ENCODE results near the gene CDH23. TPM values are rescaled to one million over a fixed set of nuclear protein-coding genes. Genes with fewer than 3 reads are reported as not detected.

CDH23 gene
- total and polyA plus RNA-seq, 2 experiments from 2014 or later, result 0.30 to 1.5 TPM

- no peak overlapping the region for H3K27ac ChIP-seq
- DNase-seq (ENCODE audit: low spot score), result no peak
- H3K36me3 ChIP-seq (replicated peaks; ENCODE audit: insufficient read depth, low read depth), result no peaks in the 10 kb centered on the region
- H3K4me2 ChIP-seq, result no peak overlapping the region
- 76% methylated on average over 10 of the region's 10 CpGs for WGBS (ENCODE audit: low lambda C conversion rate, missing lambda C conversion rate)
- no peaks in the 10 kb centered on the region for H4K20me1 ChIP-seq (ENCODE audit: insufficient read depth, poor library complexity, severe bottlenecking)
- H3K4me1 ChIP-seq (ENCODE audit: insufficient read depth), result peaks cover 5% of the 10 kb centered on the region
- H3K27me3 ChIP-seq, result no peaks in the 10 kb centered on the region
- TF ChIP-seq, protein P1, sequence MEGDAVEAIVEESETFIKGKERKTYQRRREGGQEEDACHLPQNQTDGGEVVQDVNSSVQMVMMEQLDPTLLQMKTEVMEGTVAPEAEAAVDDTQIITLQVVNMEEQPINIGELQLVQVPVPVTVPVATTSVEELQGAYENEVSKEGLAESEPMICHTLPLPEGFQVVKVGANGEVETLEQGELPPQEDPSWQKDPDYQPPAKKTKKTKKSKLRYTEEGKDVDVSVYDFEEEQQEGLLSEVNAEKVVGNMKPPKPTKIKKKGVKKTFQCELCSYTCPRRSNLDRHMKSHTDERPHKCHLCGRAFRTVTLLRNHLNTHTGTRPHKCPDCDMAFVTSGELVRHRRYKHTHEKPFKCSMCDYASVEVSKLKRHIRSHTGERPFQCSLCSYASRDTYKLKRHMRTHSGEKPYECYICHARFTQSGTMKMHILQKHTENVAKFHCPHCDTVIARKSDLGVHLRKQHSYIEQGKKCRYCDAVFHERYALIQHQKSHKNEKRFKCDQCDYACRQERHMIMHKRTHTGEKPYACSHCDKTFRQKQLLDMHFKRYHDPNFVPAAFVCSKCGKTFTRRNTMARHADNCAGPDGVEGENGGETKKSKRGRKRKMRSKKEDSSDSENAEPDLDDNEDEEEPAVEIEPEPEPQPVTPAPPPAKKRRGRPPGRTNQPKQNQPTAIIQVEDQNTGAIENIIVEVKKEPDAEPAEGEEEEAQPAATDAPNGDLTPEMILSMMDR (IDR thresholded peaks at IDR 0.05; ENCODE audit: poor library complexity), result no peak
- TF ChIP-seq EZH2phosphoT487 (IDR thresholded peaks at IDR 0.05; ENCODE audit: low read depth, severe bottlenecking, unreplicated experiment), result no peak
- no peak for TF ChIP-seq EZH2 (IDR thresholded peaks at IDR 0.05; ENCODE audit: borderline replicate concordance)
- H3K4me3 ChIP-seq, result no peak overlapping the region
- no peaks in the 10 kb centered on the region for H3K9me2 ChIP-seq (replicated peaks; ENCODE audit: insufficient read depth)
- H3K9me3 ChIP-seq (ENCODE audit: low read depth), result no peaks in the 10 kb centered on the region
- H3K79me2 ChIP-seq, result no peaks in the 10 kb centered on the region
- no peak overlapping the region for H2AFZ ChIP-seq
These were observed 135.0 kb downstream of the CDH23 start for GRCh38 chr10:71531485-71532446.

GRCh38 chr10:71532878-71533277, 136.2 kb downstream of the CDH23 start:
- Histone ChIP-seq H3K36me3 (replicated peaks; ENCODE audit: insufficient read depth, low read depth) (no peaks in the 10 kb centered on the region), H3K4me1 (ENCODE audit: insufficient read depth) (peaks cover 5% of the 10 kb centered on the region), H2AFZ (no peak overlapping the region), H4K20me1 (ENCODE audit: insufficient read depth, poor library complexity, severe bottlenecking) (no peaks in the 10 kb centered on the region), H3K79me2 (no peaks in the 10 kb centered on the region), H3K27me3 (no peaks in the 10 kb centered on the region), H3K27ac (no peak overlapping the region), H3K9me3 (ENCODE audit: low read depth) (no peaks in the 10 kb centered on the region), H3K4me2 (no peak overlapping the region), H3K9me2 (replicated peaks; ENCODE audit: insufficient read depth) (no peaks in the 10 kb centered on the region), H3K4me3 (no peak overlapping the region)
- WGBS (ENCODE audit: low lambda C conversion rate, missing lambda C conversion rate), result 92% methylated on average over 11 of the region's 11 CpGs
- TF ChIP-seq, protein P1 (IDR thresholded peaks at IDR 0.05; ENCODE audit: poor library complexity), result no peak
- no peak for TF ChIP-seq EZH2phosphoT487 (IDR thresholded peaks at IDR 0.05; ENCODE audit: low read depth, severe bottlenecking, unreplicated experiment)
- no peak for TF ChIP-seq EZH2 (IDR thresholded peaks at IDR 0.05; ENCODE audit: borderline replicate concordance)
- no peak for DNase-seq (ENCODE audit: low spot score)

DNA sequence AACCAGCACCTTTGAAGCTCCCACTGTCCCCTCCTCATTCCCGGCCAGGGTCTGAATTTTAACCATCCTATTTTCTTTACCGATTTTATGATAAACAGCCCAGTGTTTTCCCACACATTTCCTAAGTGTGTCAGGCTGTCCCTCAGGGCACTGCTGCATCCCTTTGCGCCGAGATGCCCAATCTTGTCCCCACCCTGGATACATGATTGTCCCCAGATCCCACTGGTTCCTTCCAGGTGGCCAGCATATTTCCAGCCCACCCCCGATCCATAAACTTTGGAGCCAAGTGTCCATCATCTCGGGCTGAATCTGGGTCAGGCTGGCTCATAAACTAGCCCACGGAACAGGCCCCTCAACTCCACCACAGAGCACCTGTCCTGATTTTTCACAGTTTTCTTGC, 137.2 kb downstream of the CDH23 start:
- H3K79me2 ChIP-seq, result no peaks in the 10 kb centered on the region
- no peaks in the 10 kb centered on the region for H3K27me3 ChIP-seq
- H3K4me1 ChIP-seq (ENCODE audit: insufficient read depth), result peaks cover 5% of the 10 kb centered on the region
- DNase-seq (ENCODE audit: low spot score), result no peak
- H2AFZ ChIP-seq, result no peak overlapping the region
- H3K9me3 ChIP-seq (ENCODE audit: low read depth), result no peaks in the 10 kb centered on the region
- H3K4me3 ChIP-seq, result no peak overlapping the region
- no peak overlapping the region for H3K4me2 ChIP-seq
- TF ChIP-seq, protein P1 (IDR thresholded peaks at IDR 0.05; ENCODE audit: poor library complexity), result no peak
- TF ChIP-seq EZH2phosphoT487 (IDR thresholded peaks at IDR 0.05; ENCODE audit: low read depth, severe bottlenecking, unreplicated experiment) (no peak), EZH2 (IDR thresholded peaks at IDR 0.05; ENCODE audit: borderline replicate concordance) (no peak)
- no peaks in the 10 kb centered on the region for H3K36me3 ChIP-seq (replicated peaks; ENCODE audit: insufficient read depth, low read depth)
- H4K20me1 ChIP-seq (ENCODE audit: insufficient read depth, poor library complexity, severe bottlenecking), result no peaks in the 10 kb centered on the region
- H3K9me2 ChIP-seq (replicated peaks; ENCODE audit: insufficient read depth), result no peaks in the 10 kb centered on the region
- 83% methylated on average over 7 of the region's 7 CpGs for WGBS (ENCODE audit: low lambda C conversion rate, missing lambda C conversion rate)
- H3K27ac ChIP-seq, result no peak overlapping the region
